ENCODE results near the gene SH3PXD2A.

The SH3PXD2A gene

DNA sequence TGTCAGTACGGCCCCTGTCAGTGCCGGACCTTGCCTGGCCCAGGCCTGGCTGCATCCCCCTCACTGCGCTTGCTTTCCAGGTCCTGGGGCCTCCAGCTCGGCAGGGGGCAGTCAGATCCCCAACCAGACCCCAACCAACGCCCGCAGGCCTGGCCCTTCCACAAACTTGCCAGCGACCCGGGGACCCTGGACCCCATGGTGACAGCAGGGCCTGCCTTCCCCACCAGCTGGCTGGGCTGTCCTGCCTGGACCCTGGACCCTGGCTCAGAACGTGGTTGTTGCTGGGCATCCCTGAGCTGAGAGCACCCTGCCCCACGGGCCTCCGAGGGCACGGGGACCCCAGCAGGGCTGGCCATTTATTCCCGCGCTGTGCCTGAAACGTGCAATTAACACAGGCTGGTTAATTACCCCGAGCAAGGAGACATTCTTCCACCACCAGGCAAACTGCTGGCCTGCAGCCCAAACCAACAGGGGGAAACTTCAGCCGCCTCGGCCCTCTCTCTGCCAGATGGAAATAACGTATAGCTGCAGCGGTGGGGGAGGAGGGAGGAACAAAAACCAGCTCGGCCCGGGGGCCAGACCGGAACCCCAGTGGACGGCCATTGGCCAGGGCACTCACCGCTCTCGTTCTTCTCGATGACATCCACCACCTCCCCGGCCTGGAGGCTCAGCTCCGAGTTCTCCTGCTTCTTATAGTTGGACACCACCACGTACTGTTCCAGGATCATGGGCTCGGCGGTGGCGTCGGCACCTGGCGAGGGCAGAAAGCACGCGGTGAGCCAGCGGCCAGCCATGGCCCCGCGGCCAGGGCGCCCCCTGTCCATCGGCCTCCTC lies 194.8 kb downstream of the SH3PXD2A start:
- DNase-seq: peak; percentile 35

DNA sequence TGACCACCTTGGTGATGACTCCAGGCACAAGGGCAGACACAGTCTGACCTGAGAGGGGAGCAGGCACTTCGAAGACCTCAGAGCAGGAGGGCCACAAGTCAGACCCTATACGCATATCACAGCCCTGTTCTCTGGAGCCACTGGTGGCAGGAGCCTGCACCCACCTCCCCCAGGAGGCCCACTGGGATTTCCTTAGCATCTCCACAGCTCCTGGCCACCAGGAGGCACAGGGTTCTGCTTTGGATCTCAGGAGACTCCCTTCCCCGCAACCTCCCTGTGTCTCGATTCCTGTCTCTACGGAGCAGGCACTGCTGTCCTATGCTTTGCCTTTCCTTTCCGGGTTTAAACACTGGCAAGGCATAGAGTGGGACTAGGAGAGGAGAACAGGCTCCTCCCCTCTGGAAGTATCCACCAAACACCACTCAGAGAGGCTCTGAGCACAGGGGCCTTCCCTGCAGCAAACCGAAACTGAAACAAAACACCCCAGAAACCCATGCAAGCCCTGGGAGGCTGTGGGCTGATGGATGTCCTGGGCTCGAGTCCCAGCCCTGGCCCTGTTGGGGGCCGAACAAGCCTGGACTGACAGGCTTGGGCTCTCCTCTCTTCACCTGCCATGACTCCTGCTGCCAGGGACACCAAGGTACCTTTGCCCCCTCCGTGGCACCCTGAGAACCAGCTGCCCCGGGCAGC lies 195.6 kb downstream of the SH3PXD2A start:
- DNase-seq: peak; percentile 46

DNA sequence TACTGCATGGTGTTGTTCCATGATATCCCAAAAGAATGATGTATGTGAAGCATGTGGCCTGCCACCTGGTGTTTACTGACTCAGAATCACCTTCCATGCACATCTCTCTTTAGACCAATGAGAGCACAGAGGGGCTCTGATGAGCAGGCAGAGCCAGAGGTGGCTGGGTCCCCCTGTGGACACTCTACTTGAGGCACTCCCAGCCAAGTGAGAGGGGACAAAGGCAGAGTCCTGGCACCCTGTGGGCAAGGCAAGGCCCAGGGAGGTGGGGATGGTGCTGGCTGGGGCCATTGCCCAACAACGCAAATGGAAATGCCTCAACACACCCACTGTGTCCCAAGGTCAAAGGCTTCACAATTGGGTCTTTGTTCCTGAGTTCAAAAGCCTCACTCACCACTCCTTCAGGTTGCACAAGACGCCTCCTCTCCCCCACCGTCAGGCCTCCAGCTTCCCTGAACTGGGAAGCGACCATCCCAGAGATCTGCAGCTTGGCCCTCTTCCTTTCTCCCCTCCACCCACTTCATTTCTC lies 197.3 kb downstream of the SH3PXD2A start:
- no peak for DNase-seq

DNA sequence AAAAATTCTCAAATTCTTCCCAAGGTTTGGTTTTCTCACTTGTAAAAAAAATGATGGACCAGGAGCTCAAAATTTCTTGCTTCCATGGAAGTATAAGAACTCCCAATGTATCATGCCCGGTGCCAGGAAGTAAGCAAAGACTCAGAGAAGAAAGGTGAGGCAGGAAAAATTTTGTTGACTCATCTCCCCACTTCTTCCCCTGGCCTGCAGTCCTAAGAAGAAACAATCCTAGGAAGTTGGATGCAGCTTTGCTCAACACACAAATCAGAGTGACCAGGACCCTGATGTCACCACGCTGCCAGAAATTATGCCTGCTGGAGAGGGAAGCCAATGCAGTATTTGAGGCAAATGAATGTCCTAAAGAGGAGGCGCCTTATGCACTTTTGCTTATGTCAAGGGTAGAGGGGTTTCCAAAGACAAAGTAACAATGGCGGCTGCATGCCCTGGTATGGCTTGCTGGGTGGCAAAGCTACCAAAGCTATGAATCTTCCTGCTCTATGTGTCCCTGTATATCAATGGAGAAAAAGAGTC lies 198.2 kb downstream of the SH3PXD2A start:
- no peak for DNase-seq

DNA sequence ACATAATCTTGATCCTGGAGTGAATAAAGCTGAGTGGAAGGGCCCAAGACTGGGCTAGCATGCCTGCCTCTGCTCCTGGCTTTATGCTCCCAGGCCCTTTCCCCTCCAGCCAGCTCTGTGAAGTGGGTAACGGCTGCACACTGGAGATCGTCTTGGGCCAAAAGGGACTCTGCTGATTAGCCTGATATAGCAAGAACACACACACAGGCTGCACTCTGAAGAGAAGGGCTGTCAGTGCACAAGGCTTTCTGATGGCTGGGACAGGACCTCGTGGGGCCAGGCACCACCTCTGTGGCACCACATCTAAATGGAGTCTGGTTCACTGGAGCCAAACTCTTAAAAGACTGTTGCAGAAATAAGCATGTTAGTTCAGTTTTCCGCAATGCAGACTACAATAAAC lies 200.5 kb downstream of the SH3PXD2A start:
- no peak for DNase-seq

DNA sequence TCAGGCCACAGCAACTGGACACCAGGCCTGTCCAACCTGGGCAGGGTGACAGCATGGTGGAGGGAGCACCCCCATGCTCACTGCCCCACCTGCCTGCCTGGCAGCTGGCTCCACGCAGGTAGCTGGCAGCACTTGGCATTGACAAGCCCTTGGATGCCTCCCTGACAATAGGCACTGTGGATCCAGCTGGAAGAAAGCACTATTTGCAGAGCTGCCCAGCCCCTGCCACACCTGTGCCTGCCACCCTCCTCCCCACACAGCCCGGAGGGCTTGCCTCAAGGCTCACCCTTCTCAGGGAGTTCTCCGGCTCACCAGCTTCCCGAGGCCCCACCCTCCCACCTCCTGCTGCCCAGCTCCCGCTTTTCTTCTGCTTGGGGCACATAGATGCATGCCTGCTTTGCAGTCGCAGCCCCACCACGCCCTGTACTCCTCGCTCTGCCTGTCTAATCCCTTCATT lies 201.8 kb downstream of the SH3PXD2A start:
- DNase-seq: no peak

DNA sequence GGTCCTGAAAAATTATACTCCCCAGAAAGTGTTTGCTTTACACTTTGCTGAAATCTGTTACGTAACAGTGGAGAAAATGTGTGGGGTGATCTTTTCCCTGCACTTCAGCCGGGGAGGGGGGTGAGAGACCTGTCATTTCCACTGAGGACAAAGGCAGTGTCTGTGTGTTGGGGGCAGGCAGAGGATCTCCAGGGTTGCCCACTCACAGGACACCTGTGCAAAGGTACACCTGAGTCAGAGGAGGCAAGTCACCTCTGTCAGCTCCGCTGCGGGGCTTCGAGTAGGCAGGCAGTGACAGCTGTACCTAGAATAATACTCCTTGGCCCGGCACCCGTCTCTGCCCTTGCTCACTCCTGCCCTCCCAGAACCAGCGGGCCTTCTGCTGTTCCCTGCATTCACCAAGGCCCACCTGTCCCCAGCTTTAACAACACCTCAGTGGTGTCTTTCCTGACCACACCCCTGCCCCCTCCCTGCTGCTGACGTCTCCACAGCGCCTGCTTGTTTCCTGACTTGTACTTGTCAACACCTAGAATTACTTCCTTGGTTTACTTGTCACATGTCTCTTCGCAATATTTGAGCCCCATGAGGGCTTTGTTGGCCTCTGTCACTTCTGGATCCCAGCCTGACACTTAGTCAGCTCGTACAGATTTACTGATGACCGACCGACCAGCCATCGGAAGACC lies 202.6 kb downstream of the SH3PXD2A start:
- DNase-seq: no peak

DNA sequence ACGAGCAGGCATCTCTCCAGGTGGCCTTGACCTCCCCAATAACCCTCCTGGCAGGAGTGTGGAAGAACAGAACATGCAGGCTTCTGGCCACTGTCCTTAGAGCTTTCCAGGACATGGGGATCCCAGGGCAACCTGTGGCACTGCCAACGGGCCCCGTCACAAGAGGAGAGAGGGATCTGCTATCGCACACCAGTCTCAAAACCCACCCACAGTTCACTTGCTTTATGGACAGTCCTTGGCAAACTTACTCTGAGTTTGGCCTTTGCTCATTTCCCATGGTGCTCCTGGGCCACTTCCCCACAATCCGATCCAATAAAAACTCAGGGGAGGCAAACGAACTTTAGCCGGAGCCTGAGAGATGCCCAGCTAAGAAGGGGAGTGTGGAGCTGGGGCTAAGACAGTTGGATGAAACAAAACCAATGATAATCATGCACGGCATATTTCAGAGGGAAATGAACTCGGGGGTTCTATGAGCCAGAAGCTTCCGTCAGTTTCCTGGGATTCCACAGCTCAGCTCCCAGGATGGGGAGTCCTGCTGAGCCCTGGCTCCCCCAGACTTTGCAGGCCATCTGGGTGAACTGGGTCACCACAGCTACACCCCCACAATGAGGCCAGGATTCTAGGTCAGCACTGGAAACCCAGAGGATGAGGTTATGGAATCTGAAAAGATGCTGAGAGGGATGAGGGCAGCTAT lies 203.4 kb downstream of the SH3PXD2A start:
- DNase-seq: no peak

DNA sequence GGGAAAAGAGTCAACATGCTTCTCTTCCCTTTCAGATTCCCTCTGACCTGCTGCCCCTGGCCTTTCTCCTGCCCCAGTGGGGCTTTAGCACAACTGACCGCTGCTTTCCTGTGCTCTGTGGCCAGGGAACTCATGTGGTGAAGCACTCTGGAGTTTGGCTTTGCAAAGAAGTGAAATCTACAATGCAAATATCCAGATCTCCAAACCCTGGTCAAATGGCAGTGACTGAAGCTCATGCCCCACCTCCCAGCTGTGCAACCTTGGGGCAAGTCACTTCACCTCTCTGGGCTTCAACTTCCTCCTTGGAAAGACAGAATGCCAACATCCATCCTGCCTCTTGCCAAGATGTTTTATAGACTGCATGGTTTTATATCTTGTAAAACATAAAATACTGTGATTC lies 204.0 kb downstream of the SH3PXD2A start:
- DNase-seq: no peak

DNA sequence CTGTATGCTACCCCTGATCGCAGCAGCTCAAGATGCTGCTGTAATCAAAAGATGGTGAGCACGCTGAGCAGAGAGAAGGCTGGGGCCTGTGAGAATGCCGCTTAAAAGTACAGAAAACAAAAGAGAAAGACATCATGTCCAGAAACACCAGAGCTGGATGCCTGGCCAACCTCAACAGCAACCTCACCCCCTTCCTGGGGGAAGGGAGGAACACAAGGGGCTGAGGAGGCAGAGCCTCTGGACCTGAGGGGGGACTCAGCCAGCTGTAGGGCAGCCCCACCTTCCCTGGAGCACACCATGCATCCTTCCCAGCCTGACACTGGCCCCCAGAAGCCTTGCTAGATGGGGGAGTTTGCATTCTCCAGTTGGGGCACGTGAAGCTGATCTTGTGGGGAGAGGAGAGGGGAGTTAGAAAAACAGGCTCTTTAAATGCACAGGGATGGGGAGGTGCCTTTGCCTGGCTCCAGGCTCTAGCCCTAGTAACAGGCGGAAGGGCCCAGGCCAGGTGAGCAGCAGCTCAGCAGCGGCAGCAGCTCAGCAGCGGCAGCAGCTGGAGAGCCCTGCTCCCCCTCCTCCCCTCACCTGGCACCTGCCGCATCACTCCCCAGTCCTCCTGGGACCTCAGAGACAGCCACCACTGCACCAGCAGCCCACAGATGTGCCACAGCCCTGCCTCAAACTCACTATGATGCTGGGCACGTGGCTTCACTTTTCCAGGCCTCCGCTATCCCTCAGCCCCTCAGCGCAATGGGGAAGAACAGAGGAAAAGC lies 205.5 kb downstream of the SH3PXD2A start:
- DNase-seq: no peak

DNA sequence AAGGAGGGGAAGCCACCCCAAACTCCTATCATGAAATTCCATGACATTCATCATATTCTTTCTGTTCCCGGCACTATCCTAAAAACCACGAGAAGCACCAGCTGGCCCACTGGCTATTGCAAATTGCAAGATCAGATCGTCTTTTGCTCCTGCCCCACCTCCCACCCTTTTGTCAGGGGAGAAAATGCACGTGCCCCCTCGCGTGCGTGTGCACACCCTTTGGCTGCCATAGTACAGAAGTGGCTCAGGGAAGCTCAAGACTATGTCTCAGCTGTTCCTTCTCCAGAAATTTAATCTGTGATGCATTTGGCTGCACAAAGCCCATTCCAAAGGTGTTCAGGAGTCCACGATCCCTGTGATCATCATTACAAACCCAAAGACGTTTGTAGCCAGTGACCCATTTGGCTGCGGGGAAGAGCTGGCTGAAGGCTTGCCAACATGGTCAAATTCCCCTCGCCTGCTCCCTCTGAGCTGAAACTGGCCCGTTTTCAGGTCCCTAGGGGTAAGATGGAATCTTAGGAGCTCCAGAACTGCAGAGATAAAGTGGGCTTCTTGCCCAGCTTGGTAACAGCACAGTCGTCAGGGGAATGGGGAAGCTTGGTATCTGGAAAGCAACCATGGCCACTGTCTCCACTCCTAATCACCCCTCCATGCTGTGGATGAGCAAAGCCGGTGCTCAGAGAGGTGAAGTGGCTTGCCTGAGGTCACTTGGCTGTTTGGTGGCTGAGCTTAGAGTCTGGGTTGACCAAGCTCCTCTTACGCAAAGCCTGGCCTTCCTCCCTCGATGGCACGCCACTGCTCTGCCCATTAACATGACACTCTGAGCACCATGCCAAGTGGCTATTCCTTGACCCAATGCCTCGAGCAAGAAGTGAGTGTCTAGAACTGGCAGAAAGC lies 206.5 kb downstream of the SH3PXD2A start:
- no peak for DNase-seq

DNA sequence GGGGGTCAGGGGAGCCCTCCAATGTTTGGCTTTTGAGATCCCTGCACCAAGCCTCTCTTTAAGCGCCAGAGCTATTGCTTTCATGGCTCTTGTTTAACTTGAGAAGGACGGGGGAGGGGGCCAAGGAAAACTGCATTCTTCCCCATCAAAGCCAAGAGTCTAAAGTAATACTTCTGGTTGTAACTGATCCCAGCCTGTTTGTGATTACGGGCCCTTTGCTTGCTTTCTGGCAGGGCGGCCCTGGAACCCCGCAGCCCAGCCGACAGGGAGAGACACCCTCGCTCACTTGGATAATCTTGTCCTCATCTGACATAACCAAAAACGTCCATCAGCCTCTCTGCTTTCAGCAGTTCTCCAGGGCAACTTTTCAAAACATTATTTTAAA lies 207.1 kb downstream of the SH3PXD2A start:
- DNase-seq: no peak

DNA sequence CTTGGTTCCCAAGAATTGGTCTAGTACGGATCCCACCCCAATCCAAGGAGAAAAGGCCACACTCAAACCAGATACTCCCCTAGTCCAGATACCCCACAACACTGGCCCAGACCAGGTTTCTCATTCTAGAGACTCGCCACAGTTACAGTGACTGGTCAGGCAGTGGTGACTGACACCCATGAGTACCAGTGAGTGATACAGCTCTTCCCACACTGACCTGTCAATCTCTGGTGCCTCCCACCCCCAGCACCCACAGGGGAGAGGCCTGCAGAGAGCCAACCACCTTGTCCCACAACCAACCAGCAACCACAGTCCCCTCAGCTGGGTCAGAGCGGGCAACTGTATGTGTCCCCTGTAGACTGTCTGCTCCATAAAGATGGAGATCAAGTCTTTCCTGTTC lies 209.1 kb downstream of the SH3PXD2A start:
- no peak for DNase-seq

DNA sequence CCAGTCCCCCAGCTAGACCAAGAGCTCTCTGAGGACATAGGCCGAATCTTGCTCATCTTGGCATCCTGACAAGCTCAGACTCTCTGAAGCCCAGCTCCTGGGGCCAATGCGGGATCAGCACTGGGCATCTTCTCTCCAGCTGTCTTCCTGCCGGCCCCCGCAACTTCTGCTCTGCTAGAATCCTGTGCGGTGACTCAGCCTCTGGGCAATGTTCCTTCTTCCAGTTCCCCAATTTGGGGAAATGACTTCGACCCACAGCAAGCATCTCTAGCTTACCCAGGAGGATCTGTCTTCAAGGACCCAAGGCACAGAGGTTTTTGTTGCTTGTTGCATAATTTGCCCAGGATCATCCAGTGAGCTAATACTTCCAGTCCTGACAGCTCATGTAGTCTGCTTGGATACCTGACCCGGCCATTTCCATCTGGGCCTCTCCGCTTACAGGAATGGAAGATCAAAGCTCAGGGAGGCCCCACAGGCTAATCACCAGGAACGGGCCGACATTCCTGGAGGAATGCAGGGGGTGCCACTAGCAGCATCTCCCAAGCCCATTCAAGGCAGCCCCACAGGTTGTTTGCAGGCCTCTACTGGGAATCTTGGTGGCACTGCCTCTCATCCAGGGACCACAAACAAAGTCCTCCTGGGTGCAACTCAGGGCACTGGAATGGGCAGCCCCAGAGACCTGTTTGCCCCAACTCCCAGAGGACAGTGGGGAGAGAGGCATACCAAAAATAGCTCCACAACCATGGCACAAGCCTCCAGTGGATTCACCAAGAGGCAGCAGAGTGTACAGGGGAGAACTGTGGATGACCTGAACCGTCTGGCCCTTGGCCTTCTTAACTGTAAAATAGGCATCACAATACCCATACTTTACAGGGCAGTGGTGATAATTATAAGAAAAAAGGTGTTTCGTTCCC lies 210.0 kb downstream of the SH3PXD2A start:
- DNase-seq: no peak

DNA sequence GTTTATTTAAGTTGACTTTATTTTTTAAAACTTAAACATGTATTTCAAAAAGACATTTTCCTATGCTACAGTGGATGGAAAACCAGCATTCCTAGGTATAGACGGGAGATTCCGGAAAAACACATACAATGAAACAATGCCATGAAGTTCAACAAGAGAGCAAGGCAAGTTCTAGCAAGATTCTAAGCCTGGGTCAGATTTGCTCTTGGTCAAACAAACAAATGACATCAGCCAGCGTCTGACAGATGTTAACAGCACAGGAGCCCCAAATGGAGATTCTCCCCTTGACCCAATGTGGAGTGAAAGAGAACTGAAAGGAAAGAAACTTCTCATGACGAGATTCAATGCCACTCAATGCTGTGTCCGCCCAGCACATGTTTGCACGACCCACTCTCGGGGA lies 212.0 kb downstream of the SH3PXD2A start:
- DNase-seq: no peak

DNA sequence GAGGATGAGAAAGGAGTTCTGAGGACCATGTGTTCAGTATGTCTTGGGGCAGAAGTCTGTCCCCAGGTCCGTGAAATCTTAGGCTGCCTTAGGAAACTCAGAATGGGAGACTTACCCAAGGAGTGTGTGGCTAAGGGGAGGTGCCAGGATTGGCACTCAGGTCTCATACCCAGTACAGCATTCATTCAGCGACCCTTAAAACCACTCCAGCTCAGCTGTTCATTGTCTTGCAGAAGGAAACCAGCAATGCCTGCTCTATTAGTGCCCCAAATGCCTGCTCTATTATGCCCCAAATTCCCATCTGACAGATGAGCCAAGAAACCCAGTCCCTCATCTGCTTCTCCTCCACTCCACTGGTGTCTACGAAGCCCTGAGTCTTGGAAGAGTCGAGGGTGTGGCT lies 214.1 kb downstream of the SH3PXD2A start:
- DNase-seq: no peak

DNA sequence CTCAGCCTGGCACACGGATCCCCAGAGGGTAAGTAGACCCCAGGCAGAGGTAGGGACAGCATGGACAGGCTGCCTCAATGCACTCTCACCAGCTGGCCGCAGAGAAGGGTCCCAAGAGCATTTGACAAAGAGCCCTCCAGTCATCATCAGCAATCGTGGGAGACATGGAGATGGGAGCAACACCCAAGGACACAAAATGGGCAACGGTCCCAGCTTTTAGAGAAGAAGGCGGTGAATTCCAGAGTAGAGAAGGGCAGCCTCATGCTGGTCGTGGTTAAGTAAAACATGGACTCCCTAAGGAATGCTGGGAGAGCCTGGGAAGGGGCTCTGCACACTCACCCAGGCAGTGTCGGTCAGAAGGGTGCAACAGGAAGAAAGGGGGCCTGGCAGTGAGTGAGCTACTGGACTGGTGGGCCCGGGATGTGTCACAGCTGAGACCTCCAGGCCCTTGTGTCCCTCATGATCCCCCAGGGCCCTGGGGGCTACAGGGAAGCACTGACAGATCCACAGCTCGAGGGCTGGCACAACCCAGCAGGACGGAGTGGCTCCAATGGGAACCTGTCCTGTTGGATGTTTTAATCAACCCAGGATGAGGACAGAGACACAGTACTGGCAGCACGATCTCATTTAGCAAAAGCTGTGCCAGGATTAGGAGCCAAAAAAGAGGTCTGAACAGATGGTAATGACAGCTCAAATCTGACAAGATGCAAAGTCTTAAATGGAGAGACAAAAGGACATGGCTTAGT lies 214.8 kb downstream of the SH3PXD2A start:
- DNase-seq: no peak

DNA sequence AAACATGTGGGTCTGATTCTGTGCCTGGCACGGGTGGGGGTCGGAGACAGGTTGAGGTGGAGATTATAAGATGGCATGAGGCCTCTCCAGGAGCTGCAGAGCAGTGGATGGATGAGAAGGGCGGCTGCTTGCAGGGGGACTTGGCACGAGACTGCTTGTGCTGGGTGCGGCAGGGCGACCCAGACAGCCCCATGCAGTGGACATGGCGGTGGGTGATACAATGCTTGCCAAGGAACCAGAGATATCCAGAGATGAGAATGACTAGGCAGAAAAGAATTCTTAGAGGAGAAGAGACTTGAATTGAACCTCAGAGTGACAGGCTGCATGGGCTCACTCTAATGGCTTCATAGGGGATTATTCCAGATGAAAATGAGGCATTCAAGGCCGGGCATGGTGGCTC lies 216.4 kb downstream of the SH3PXD2A start:
- DNase-seq: no peak
